GM12878 (cell line): ENCODE data around the gene IGFALS. TPM values are rescaled to one million over a fixed set of nuclear protein-coding genes. Genes with fewer than 3 reads are reported as not detected.

Source experiments
- ATAC-seq: fragments of 200-7000 bp; cut with Tn5 transposase; 3 replicates; pipeline ENCODE4 v1.9.1; 2020; ENCODE audit warnings: mild to moderate bottlenecking, moderate library complexity
- BruUV-seq: library from RNA; stranded (reverse); fragments of 400-500 nt; replicated peaks from 2 replicates; lab custom pipeline; 2021; lab: Mats Ljungman, UMichigan
- CTCF ChIA-PET: fragments of 300-600 bp; sonication (Branson Sonifier 250); formaldehyde crosslinking; extraction: SDS; loops from one replicate; lab custom pipeline; 2021; ENCODE audit warnings: inconsistent platforms; lab: Yijun Ruan, JAX
- POLR2A ChIA-PET: fragments of 350-600 bp; formaldehyde crosslinking; extraction: SDS; loops from one replicate; lab custom pipeline; 2021; ENCODE audit warnings: inconsistent platforms; lab: Charles Lee
- RAD21 ChIA-PET: fragments of 300-600 bp; sonication (Branson Sonifier 250); formaldehyde crosslinking; loops from one replicate; lab custom pipeline; 2023; ENCODE audit warnings: antibody characterized with exemption; ENCODE audit not compliant: unreplicated experiment; lab: Charles Lee
- SMC1A ChIA-PET: fragments of 300-600 bp; sonication (Branson Sonifier 250); formaldehyde crosslinking; loops from one replicate; lab custom pipeline; 2023; ENCODE audit not compliant: unreplicated experiment, uncharacterized antibody; lab: Charles Lee
- DNase-seq: peaks from one replicate; pipeline ENCODE4 v3.0.0-alpha.2; 2011; ENCODE audit warnings: low read depth, low spot score
- FAIRE-seq: peaks from 3 replicates; lab custom pipeline; 2011; peaks lifted over from hg19 to GRCh38; lab: Jason Lieb, UNC
- H2AFZ ChIP-seq: 2 replicates; pipeline ENCODE4 v1.6.0; 2011; ENCODE audit warnings: low read depth, low read length, control low read depth; ENCODE audit not compliant: control insufficient read depth
- H3K27ac ChIP-seq: 2 replicates; pipeline ENCODE4 v1.5.1; 2011; ENCODE audit warnings: control low read depth; ENCODE audit not compliant: control insufficient read depth, insufficient read depth
- H3K27me3 ChIP-seq, 2 experiments: replicated peaks in 1 of 2; 2 replicates each; pipeline versions ENCODE4 v1.6.0 to v1.6.1; 2011; ENCODE audit warnings: low read length in 1 of 2; ENCODE audit not compliant: control insufficient read depth in 2 of 2, insufficient read depth in 2 of 2
- H3K36me3 ChIP-seq, 2 experiments: 2 replicates each; pipeline ENCODE4 v1.5.1; 2011; ENCODE audit warnings: low read length in 1 of 2; ENCODE audit not compliant: control insufficient read depth in 2 of 2, insufficient read depth in 2 of 2
- H3K4me1 ChIP-seq: 2 replicates; pipeline ENCODE4 v1.6.1; 2011; ENCODE audit warnings: mild to moderate bottlenecking, low read length, moderate library complexity, mixed read lengths; ENCODE audit not compliant: control insufficient read depth, insufficient read depth
- H3K4me2 ChIP-seq: 2 replicates; pipeline ENCODE4 v1.6.0; 2011; ENCODE audit warnings: control low read depth; ENCODE audit not compliant: control insufficient read depth, insufficient read depth
- H3K4me3 ChIP-seq: fragments of 200-600 bp; sonication (generic); 2 replicates; pipeline ENCODE4 v1.5.1; 2016
- H3K79me2 ChIP-seq: 2 replicates; pipeline ENCODE4 v1.6.0; 2011; ENCODE audit warnings: low read length; ENCODE audit not compliant: control insufficient read depth, insufficient read depth
- H3K9ac ChIP-seq: 2 replicates; pipeline ENCODE4 v1.8.0; 2011; ENCODE audit warnings: low read length, control low read depth, mixed read lengths; ENCODE audit not compliant: control insufficient read depth, insufficient read depth
- H3K9me3 ChIP-seq: replicated peaks from 3 replicates; pipeline ENCODE4 v1.5.1; 2011; ENCODE audit warnings: mild to moderate bottlenecking, low read length; ENCODE audit not compliant: control insufficient read depth, insufficient read depth
- H4K20me1 ChIP-seq: 2 replicates; pipeline ENCODE4 v1.6.0; 2011; ENCODE audit not compliant: control insufficient read depth, insufficient read depth
- BHLHE40 ChIP-seq, 2 experiments: fragments of 450-650 bp in 1 of 2; IDR thresholded peaks; 2 replicates each; pipeline ENCODE4 v1.6.1; 2011 to 2017; ENCODE audit warnings: low read depth in 2 of 2, borderline replicate concordance in 1 of 2, improper control_type of control experiment in 1 of 2, low read length in 1 of 2, mild to moderate bottlenecking in 1 of 2
- CBFB ChIP-seq: IDR thresholded peaks from 2 replicates; pipeline ENCODE4 v1.6.1; 2016; ENCODE audit warnings: antibody characterized with exemption, low read depth
- E2F8 ChIP-seq: fragments of 450-650 bp; IDR thresholded peaks from 2 replicates; pipeline ENCODE4 v1.6.1; 2018; ENCODE audit warnings: mild to moderate bottlenecking, low read depth, moderate library complexity; ENCODE audit not compliant: partially characterized antibody
- E4F1 ChIP-seq: fragments of 450-650 bp; IDR thresholded peaks from 2 replicates; pipeline ENCODE4 v1.6.1; 2018; ENCODE audit warnings: borderline replicate concordance, mild to moderate bottlenecking; ENCODE audit not compliant: partially characterized antibody
- HDGF ChIP-seq: fragments of 450-650 bp; IDR thresholded peaks from 2 replicates; pipeline ENCODE4 v1.6.1; 2016; ENCODE audit warnings: antibody characterized with exemption
- IRF4 ChIP-seq: IDR thresholded peaks from 2 replicates; pipeline ENCODE4 v1.6.1; 2011; ENCODE audit warnings: low read depth, low read length
- KDM1A ChIP-seq: fragments of 200-600 bp; sonication (generic); IDR thresholded peaks from 2 replicates; pipeline ENCODE4 v1.6.1; 2016; ENCODE audit warnings: borderline replicate concordance
- MEF2A ChIP-seq: IDR thresholded peaks from 2 replicates; pipeline ENCODE4 v1.6.1; 2011; ENCODE audit warnings: low read depth, mild to moderate bottlenecking, low read length, moderate library complexity; ENCODE audit not compliant: insufficient read depth
- NFIC ChIP-seq: IDR thresholded peaks from 2 replicates; pipeline ENCODE4 v1.6.1; 2012; ENCODE audit warnings: low read depth, mild to moderate bottlenecking, inconsistent platforms, low read length, moderate library complexity
- NRF1 ChIP-seq: conservative IDR thresholded peaks from 2 replicates; pipeline ENCODE4 v1.6.1; 2011; ENCODE audit warnings: mild to moderate bottlenecking, low read depth, low read length, improper control_type of control experiment
- SREBF2 ChIP-seq: IDR thresholded peaks from 2 replicates; pipeline ENCODE4 v1.6.1; 2012; ENCODE audit warnings: mild to moderate bottlenecking, low read length
- TBL1XR1 ChIP-seq: IDR thresholded peaks from 2 replicates; pipeline ENCODE4 v1.6.1; 2012; ENCODE audit warnings: low read depth, low read length, improper control_type of control experiment
- TCF12 ChIP-seq: IDR thresholded peaks from 2 replicates; pipeline ENCODE4 v1.6.1; 2011; ENCODE audit warnings: low read depth, mild to moderate bottlenecking, low read length
- ZNF217 ChIP-seq: fragments of 450-650 bp; IDR thresholded peaks from 2 replicates; pipeline ENCODE4 v1.6.1; 2017; ENCODE audit warnings: antibody characterized with exemption, mild to moderate bottlenecking
- ZNF384 ChIP-seq: IDR thresholded peaks from 2 replicates; pipeline ENCODE4 v1.6.1; 2012; ENCODE audit warnings: low read depth, mild to moderate bottlenecking, low read length, improper control_type of control experiment, borderline replicate concordance
- WGBS: methylation state at CpG from one replicate; pipeline ENCODE4 v1.1.6; 2016; ENCODE audit warnings: low lambda C conversion rate; ENCODE audit not compliant: insufficient replicate concordance, insufficient coverage; ENCODE audit errors: missing lambda C conversion rate; 5-methylcytosine and 5-hydroxymethylcytosine counted together
- in situ Hi-C: fragments of 300-500 bp; cut with MboI; formaldehyde crosslinking; loops from 9 replicates; pipeline ENCODE4 v1.14.3; 2018; ENCODE audit warnings: mixed read lengths
- intact Hi-C: fragments of 100-400 bp; cut with micrococcal nuclease; formaldehyde crosslinking; loops from one replicate; pipeline ENCODE4 v1.14.2; 2022; ENCODE audit not compliant: unreplicated experiment
- polyA plus RNA-seq, 11 experiments: library from polyadenylated mRNA; depleted of rRNA in 4 of 11; unstranded in 6 of 11; stranded (reverse) in 5 of 11; fragments of >200 nt; fragmentation: Nextera tagmentation in 4 of 11; fragmentation: Illumina TruSeq in 1 of 11; extraction: Ambion mirVana in 4 of 11; extraction: Trizol in 1 of 11; gene quantifications; 1 replicate in 1 of 11; 2 replicates in 10 of 11; pipeline versions ENCODE4 v1.2.1 to v1.2.3, GENCODE V29; 2011 to 2016; ENCODE audit warnings: inconsistent platforms in 2 of 11, missing spikeins in 2 of 11, low read depth in 1 of 11
- total RNA-seq, 4 experiments: library from RNA; depleted of rRNA in 3 of 4; stranded (reverse); fragments of >200 nt in 3 of 4; fragmentation: Illumina TruSeq in 1 of 4; extraction: Trizol in 1 of 4; gene quantifications; 2 replicates each; pipeline versions ENCODE4 v1.2.1 to v1.2.3, GENCODE V29; 2013 to 2021
- TF ChIP-seq, protein P1 (sequence below), 3 experiments: IDR thresholded peaks in 2 of 3; conservative IDR thresholded peaks in 1 of 3; 2 replicates each; pipeline ENCODE4 v1.5.1; 2011; ENCODE audit warnings: low read depth in 3 of 3, low read length in 3 of 3, mild to moderate bottlenecking in 3 of 3, control low read depth in 2 of 3, moderate library complexity in 2 of 3, inconsistent platforms in 1 of 3, mixed read lengths in 1 of 3; ENCODE audit not compliant: control insufficient read depth in 2 of 3, insufficient read depth in 1 of 3; ENCODE audit errors: extremely low read depth in 1 of 3

IGFALS gene
- total and polyA plus RNA-seq, 10 of the 15 experiments (the other 5 are each of a cell fraction or from before 2014, with no cell fraction given): 0.04 to 0.11 TPM; not detected in 8

- no peak overlapping the region for H3K4me2 ChIP-seq
- no peak for FAIRE-seq
- H3K4me3 ChIP-seq: no peak overlapping the region
- SMC1A ChIA-PET: no interaction called here
- no peak for DNase-seq
- no peak overlapping the region for H3K9ac ChIP-seq
- no peak overlapping the region for H2AFZ ChIP-seq
- no peaks in the 10 kb centered on the region for H3K27me3 ChIP-seq
- no TSS peak for BruUV-seq
- no peaks in the 10 kb centered on the region for H3K79me2 ChIP-seq
- intact Hi-C loops: no loop called here
- H3K4me1 ChIP-seq: no peaks in the 10 kb centered on the region
- H3K36me3 ChIP-seq: peaks cover 0 to 1% of the 10 kb centered on the region in 2 experiments; a peak in 3 of 4 replicates
- no peaks in the 10 kb centered on the region for H4K20me1 ChIP-seq
- no peaks in the 10 kb centered on the region; the same call in 2 of the 3 replicates for H3K9me3 ChIP-seq
- WGBS: 87% methylated on average over 16 of the region's 16 CpGs
- in situ Hi-C loops: no loop called here
- H3K27ac ChIP-seq: no peak overlapping the region
- CTCF ChIA-PET: no interaction called here
- no peak for ATAC-seq
- RAD21 ChIA-PET: no interaction called here
- POLR2A ChIA-PET: no interaction called here
- TF ChIP-seq, protein P1, sequence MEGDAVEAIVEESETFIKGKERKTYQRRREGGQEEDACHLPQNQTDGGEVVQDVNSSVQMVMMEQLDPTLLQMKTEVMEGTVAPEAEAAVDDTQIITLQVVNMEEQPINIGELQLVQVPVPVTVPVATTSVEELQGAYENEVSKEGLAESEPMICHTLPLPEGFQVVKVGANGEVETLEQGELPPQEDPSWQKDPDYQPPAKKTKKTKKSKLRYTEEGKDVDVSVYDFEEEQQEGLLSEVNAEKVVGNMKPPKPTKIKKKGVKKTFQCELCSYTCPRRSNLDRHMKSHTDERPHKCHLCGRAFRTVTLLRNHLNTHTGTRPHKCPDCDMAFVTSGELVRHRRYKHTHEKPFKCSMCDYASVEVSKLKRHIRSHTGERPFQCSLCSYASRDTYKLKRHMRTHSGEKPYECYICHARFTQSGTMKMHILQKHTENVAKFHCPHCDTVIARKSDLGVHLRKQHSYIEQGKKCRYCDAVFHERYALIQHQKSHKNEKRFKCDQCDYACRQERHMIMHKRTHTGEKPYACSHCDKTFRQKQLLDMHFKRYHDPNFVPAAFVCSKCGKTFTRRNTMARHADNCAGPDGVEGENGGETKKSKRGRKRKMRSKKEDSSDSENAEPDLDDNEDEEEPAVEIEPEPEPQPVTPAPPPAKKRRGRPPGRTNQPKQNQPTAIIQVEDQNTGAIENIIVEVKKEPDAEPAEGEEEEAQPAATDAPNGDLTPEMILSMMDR (IDR thresholded peaks at IDR 0.05 in 2 of 3, conservative IDR thresholded peaks at IDR 0.05 in 1 of 3; ENCODE audit: control insufficient read depth in 2 of 3, extremely low read depth in 1 of 3, insufficient read depth in 1 of 3, low read depth in 3 of 3, low read length in 3 of 3): no peak
- TF ChIP-seq MEF2A: no peak
- TF ChIP-seq ZNF217: no peak
- no peak for TF ChIP-seq SREBF2
- no peak for TF ChIP-seq E4F1
- TF ChIP-seq HDGF: no peak
- no peak for TF ChIP-seq NRF1
- TF ChIP-seq KDM1A: no peak
- TF ChIP-seq IRF4: no peak
- no peak for TF ChIP-seq TCF12
- TF ChIP-seq NFIC: no peak
- no peak for TF ChIP-seq E2F8
- TF ChIP-seq ZNF384: no peak
- no peak for TF ChIP-seq BHLHE40 (IDR thresholded peaks at IDR 0.05; ENCODE audit: borderline replicate concordance in 1 of 2, low read depth in 2 of 2, low read length in 1 of 2)
- TF ChIP-seq CBFB: no peak
- no peak for TF ChIP-seq TBL1XR1
Observed at GRCh38 chr16:1810106-1810505, 16.6 kb upstream of the IGFALS start.
